PC-9 (cell line): ENCODE data around the gene TPST2. TPM values are rescaled to one million over a fixed set of nuclear protein-coding genes. Genes with fewer than 3 reads are reported as not detected.

Source experiments
- BruUV-seq: library from RNA; stranded (reverse); fragments of 400-500 nt; replicated peaks from 2 replicates; lab custom pipeline; 2021; lab: Mats Ljungman, UMichigan
- CTCF ChIA-PET: fragments of 300-600 bp; sonication (Branson Sonifier 250); formaldehyde crosslinking; loops from one replicate; lab custom pipeline; 2022; ENCODE audit warnings: antibody characterized with exemption; lab: Charles Lee
- POLR2A ChIA-PET: fragments of 300-600 bp; sonication (Branson Sonifier 250); formaldehyde crosslinking; loops from one replicate; lab custom pipeline; 2022; ENCODE audit warnings: antibody characterized with exemption; ENCODE audit not compliant: unreplicated experiment; lab: Charles Lee
- DNase-seq, 2 experiments: peaks; one replicate each; pipeline versions ENCODE4 v3.0.0 to v3.0.0-alpha.2; 2015 to 2022; ENCODE audit warnings: mixed read lengths in 1 of 2
- H2AFZ ChIP-seq: fragments of 200-600 bp; sonication (generic); 2 replicates; pipeline ENCODE4 v1.8.1; 2017; ENCODE audit warnings: antibody characterized with exemption
- H3F3A ChIP-seq: fragments of 200-600 bp; sonication (generic); 2 replicates; pipeline ENCODE4 v1.8.1; 2017; ENCODE audit warnings: antibody characterized with exemption, mild to moderate bottlenecking, low read depth; ENCODE audit not compliant: insufficient read depth
- H3K27ac ChIP-seq: fragments of 200-600 bp; sonication (generic); 2 replicates; pipeline ENCODE4 v1.6.1; 2016; ENCODE audit warnings: mixed run types
- H3K27me3 ChIP-seq: fragments of 200-600 bp; sonication (generic); 2 replicates; pipeline ENCODE4 v1.6.1; 2016; ENCODE audit warnings: low read depth, mixed run types; ENCODE audit not compliant: insufficient read depth
- H3K36me3 ChIP-seq: fragments of 200-600 bp; sonication (generic); 2 replicates; pipeline ENCODE4 v1.6.1; 2016; ENCODE audit warnings: low read depth, mixed run types
- H3K4me1 ChIP-seq: fragments of 200-600 bp; sonication (generic); replicated peaks from 2 replicates; pipeline ENCODE4 v1.6.1; 2016; ENCODE audit warnings: mixed run types; ENCODE audit not compliant: insufficient read depth
- H3K4me2 ChIP-seq: fragments of 200-600 bp; sonication (generic); 2 replicates; pipeline ENCODE4 v1.6.1; 2017; ENCODE audit warnings: mixed run types
- H3K4me3 ChIP-seq: fragments of 200-600 bp; sonication (generic); 2 replicates; pipeline ENCODE4 v1.6.1; 2016; ENCODE audit warnings: mixed run types
- H3K79me2 ChIP-seq: fragments of 200-600 bp; sonication (generic); 2 replicates; pipeline ENCODE4 v1.6.1; 2017; ENCODE audit warnings: low read depth, mixed run types
- H3K9me2 ChIP-seq: fragments of 200-600 bp; sonication (generic); 2 replicates; pipeline ENCODE4 v1.8.1; 2017; ENCODE audit warnings: mild to moderate bottlenecking; ENCODE audit not compliant: insufficient read depth
- H3K9me3 ChIP-seq: fragments of 200-600 bp; sonication (generic); 2 replicates; pipeline ENCODE4 v1.8.1; 2016; ENCODE audit warnings: low read depth; ENCODE audit not compliant: insufficient read depth
- H4K20me1 ChIP-seq: fragments of 200-600 bp; sonication (generic); 2 replicates; pipeline ENCODE4 v1.8.1; 2017; ENCODE audit not compliant: insufficient read depth
- EZH2 ChIP-seq: fragments of 200-600 bp; sonication (generic); IDR thresholded peaks from 2 replicates; pipeline ENCODE4 v1.8.0; 2017; ENCODE audit warnings: antibody characterized with exemption, low read depth
- intact Hi-C: fragments of 100-400 bp; cut with micrococcal nuclease; formaldehyde crosslinking; loops from one replicate; pipeline ENCODE4 v1.10.0; 2022; ENCODE audit not compliant: unreplicated experiment
- total RNA-seq: library from RNA; stranded (reverse); gene quantifications from 2 replicates; pipeline ENCODE4 v1.2.3, GENCODE V29; 2021
- TF ChIP-seq, protein P1 (sequence below): fragments of 200-600 bp; sonication (generic); conservative IDR thresholded peaks from 2 replicates; pipeline ENCODE4 v1.6.1; 2017; ENCODE audit warnings: mixed run types, antibody characterized with exemption, mild to moderate bottlenecking, moderate library complexity

Gene TPST2
- total RNA-seq, 1 experiment from 2014 or later, result 13.5 TPM

GRCh38 chr22:26542831-26543230 is 47.1 kb downstream of the TPST2 start:
- BruUV-seq, result no TSS peak
- Histone ChIP-seq H3K4me2 (no peak overlapping the region), H3K4me3 (no peak overlapping the region), H3K9me2 (no peaks in the 10 kb centered on the region), H3K9me3 (no peaks in the 10 kb centered on the region), H3K4me1 (no peaks in the 10 kb centered on the region), H4K20me1 (no peaks in the 10 kb centered on the region), H3K79me2 (no peaks in the 10 kb centered on the region), H3K36me3 (no peaks in the 10 kb centered on the region), H2AFZ (no peak overlapping the region), H3F3A (no peaks in the 10 kb centered on the region), H3K27ac (no peak overlapping the region), H3K27me3 (no peaks in the 10 kb centered on the region)
- intact Hi-C loops, result no loop called here
- DNase-seq, result no peak
- ChIA-PET POLR2A (no interaction called here), CTCF (no interaction called here)
- no peak for TF ChIP-seq EZH2
- TF ChIP-seq, protein P1, sequence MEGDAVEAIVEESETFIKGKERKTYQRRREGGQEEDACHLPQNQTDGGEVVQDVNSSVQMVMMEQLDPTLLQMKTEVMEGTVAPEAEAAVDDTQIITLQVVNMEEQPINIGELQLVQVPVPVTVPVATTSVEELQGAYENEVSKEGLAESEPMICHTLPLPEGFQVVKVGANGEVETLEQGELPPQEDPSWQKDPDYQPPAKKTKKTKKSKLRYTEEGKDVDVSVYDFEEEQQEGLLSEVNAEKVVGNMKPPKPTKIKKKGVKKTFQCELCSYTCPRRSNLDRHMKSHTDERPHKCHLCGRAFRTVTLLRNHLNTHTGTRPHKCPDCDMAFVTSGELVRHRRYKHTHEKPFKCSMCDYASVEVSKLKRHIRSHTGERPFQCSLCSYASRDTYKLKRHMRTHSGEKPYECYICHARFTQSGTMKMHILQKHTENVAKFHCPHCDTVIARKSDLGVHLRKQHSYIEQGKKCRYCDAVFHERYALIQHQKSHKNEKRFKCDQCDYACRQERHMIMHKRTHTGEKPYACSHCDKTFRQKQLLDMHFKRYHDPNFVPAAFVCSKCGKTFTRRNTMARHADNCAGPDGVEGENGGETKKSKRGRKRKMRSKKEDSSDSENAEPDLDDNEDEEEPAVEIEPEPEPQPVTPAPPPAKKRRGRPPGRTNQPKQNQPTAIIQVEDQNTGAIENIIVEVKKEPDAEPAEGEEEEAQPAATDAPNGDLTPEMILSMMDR, result no peak

GRCh38 chr22:26541167-26541819 is 48.6 kb downstream of the TPST2 start:
- Histone ChIP-seq H3K27me3 (no peaks in the 10 kb centered on the region), H3K4me3 (no peak overlapping the region), H4K20me1 (no peaks in the 10 kb centered on the region), H3K4me1 (no peaks in the 10 kb centered on the region), H3F3A (no peaks in the 10 kb centered on the region), H3K27ac (no peak overlapping the region), H3K4me2 (no peak overlapping the region), H3K9me2 (no peaks in the 10 kb centered on the region), H2AFZ (no peak overlapping the region), H3K36me3 (no peaks in the 10 kb centered on the region), H3K79me2 (no peaks in the 10 kb centered on the region), H3K9me3 (no peaks in the 10 kb centered on the region)
- CTCF ChIA-PET, result no interaction called here
- POLR2A ChIA-PET, result no interaction called here
- intact Hi-C loops, result no loop called here
- DNase-seq, result no peak
- no TSS peak for BruUV-seq
- no peak for TF ChIP-seq EZH2
- TF ChIP-seq, protein P1, result no peak

DNA sequence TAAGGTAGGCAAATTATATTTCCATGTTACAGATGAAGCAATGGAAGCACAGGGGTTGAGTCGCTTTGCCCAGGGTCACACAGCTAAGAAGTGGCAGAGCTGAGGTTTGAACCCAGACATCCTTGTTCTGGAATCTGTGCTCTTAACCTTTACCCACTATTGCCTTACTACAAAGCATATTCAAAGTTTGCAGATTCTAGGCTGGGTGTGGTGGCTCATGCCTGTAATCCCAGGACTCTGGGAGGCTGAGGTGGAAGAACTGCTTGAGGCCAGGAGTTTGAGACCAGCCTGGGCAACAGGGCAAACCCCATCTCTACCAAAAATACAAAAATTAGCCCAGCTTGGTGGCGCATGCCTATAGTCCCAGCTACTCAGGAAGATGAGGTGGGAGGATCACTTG is 49.8 kb downstream of the TPST2 start:
- Histone ChIP-seq H3K4me2 (no peak overlapping the region), H3K27me3 (no peaks in the 10 kb centered on the region), H3K9me2 (no peaks in the 10 kb centered on the region), H3F3A (no peaks in the 10 kb centered on the region), H3K9me3 (no peaks in the 10 kb centered on the region), H4K20me1 (no peaks in the 10 kb centered on the region), H3K4me3 (no peak overlapping the region), H3K4me1 (no peaks in the 10 kb centered on the region), H3K79me2 (no peaks in the 10 kb centered on the region), H3K27ac (no peak overlapping the region), H3K36me3 (no peaks in the 10 kb centered on the region), H2AFZ (no peak overlapping the region)
- TF ChIP-seq, protein P1, result no peak
- no peak for TF ChIP-seq EZH2
- ChIA-PET CTCF (no interaction called here), POLR2A (no interaction called here)
- BruUV-seq, result no TSS peak
- intact Hi-C loops, result no loop called here
- no peak for DNase-seq
